SK-N-SH treated with all-trans-retinoic acid at 6 μM for 48 hours (cell line): ENCODE measurements around the gene FBXL16.

Experiments used
- BACH2 ChIP-seq: fragments of 250-450 bp; sonication (Bioruptor Pico); IDR thresholded peaks from 2 replicates; pipeline ENCODE4 v1.9.0; 2021; ENCODE audit warnings: mild to moderate bottlenecking, borderline replicate concordance
- TF ChIP-seq, protein P1 (sequence below): fragments of 250-450 bp; sonication (Bioruptor Pico); IDR thresholded peaks from 2 replicates; pipeline ENCODE4 v1.8.0; 2020; ENCODE audit warnings: mild to moderate bottlenecking, moderate library complexity, borderline replicate concordance

DNA sequence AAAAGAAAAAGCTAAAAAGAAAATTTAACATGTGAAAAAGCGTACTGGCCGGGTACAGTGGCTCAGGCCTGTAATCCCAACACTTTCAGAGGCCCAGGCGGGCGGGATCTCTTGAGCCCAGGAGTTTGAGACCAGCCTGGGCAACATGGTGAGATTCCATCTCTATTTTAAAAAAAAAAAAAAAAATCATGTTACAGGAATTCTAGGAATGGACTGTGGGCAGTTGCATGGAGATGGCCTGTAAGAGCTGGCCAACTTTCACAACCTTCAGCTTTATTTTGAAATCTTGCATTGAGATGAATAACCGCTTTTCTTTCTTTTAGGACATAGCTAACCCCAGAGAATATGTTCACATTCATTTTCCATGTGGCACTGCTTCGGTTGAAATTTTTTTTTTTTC is 43.4 kb upstream of the FBXL16 start:
- no peak for TF ChIP-seq BACH2 (CRISPR knock-in tag)
- TF ChIP-seq, protein P1, sequence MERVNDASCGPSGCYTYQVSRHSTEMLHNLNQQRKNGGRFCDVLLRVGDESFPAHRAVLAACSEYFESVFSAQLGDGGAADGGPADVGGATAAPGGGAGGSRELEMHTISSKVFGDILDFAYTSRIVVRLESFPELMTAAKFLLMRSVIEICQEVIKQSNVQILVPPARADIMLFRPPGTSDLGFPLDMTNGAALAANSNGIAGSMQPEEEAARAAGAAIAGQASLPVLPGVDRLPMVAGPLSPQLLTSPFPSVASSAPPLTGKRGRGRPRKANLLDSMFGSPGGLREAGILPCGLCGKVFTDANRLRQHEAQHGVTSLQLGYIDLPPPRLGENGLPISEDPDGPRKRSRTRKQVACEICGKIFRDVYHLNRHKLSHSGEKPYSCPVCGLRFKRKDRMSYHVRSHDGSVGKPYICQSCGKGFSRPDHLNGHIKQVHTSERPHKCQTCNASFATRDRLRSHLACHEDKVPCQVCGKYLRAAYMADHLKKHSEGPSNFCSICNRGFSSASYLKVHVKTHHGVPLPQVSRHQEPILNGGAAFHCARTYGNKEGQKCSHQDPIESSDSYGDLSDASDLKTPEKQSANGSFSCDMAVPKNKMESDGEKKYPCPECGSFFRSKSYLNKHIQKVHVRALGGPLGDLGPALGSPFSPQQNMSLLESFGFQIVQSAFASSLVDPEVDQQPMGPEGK (CRISPR knock-in tag) = no peak
